RWPE1 (cell line): Measurements from ENCODE around the gene AFF2.

Experiments used
- CTCF ChIA-PET: fragments of 350-600 bp; sonication (Branson Sonifier 250); formaldehyde crosslinking; extraction: SDS; loops from one replicate; lab custom pipeline; 2021; lab: Yijun Ruan, JAX
- POLR2A ChIA-PET: fragments of 400-600 bp; formaldehyde crosslinking; extraction: SDS; loops from one replicate; lab custom pipeline; 2020; ENCODE audit warnings: antibody characterized with exemption; ENCODE audit not compliant: low non-redundant PET; lab: Yijun Ruan, JAX
- DNase-seq: peaks from one replicate; pipeline ENCODE4 v3.0.0; 2012; ENCODE audit warnings: low spot score
- H3K27ac ChIP-seq: fragments of 450-650 bp; 2 replicates; pipeline ENCODE4 v1.5.1; 2017
- CTCF ChIP-seq: fragments of 450-650 bp; conservative IDR thresholded peaks from 2 replicates; pipeline ENCODE4 v1.5.1; 2017; ENCODE audit warnings: low read depth, mild to moderate bottlenecking

AFF2 gene

GRCh38 chrX:149007423-149007822 lies 507.0 kb downstream of the AFF2 start:
- no peak for DNase-seq
- CTCF ChIA-PET: no interaction called here
- POLR2A ChIA-PET: no interaction called here
- no peak overlapping the region for H3K27ac ChIP-seq
- TF ChIP-seq CTCF: no peak

GRCh38 chrX:149010013-149010852 lies 509.8 kb downstream of the AFF2 start:
- no peak for DNase-seq
- H3K27ac ChIP-seq: no peak overlapping the region
- ChIA-PET CTCF (no interaction called here), POLR2A (no interaction called here)
- TF ChIP-seq CTCF: no peak

GRCh38 chrX:149010853-149011224 lies 510.4 kb downstream of the AFF2 start:
- POLR2A ChIA-PET: no interaction called here
- DNase-seq: no peak
- no peak overlapping the region for H3K27ac ChIP-seq
- CTCF ChIA-PET: no interaction called here
- TF ChIP-seq CTCF: no peak

GRCh38 chrX:149013081-149013480 lies 512.7 kb downstream of the AFF2 start:
- ChIA-PET POLR2A (no interaction called here), CTCF (no interaction called here)
- no peak overlapping the region for H3K27ac ChIP-seq
- DNase-seq: no peak
- no peak for TF ChIP-seq CTCF

- ChIA-PET CTCF (no interaction called here), POLR2A (no interaction called here)
- H3K27ac ChIP-seq: no peak overlapping the region
- DNase-seq: no peak
- TF ChIP-seq CTCF: no peak
Observed at GRCh38 chrX:149021159-149021558, 520.7 kb downstream of the AFF2 start.

GRCh38 chrX:149022485-149022884 lies 522.1 kb downstream of the AFF2 start:
- TF ChIP-seq CTCF: no peak
- no peak overlapping the region for H3K27ac ChIP-seq
- ChIA-PET POLR2A (no interaction called here), CTCF (no interaction called here)
- DNase-seq: no peak
